NK-92 (cell line): Measurements from ENCODE around the gene TGFBR3L.
"Not testable (repeated sequence)": the region's sequence is repeated elsewhere in the genome, so short reads cannot be mapped to it uniquely, and the experiment has no call there.

Experiments used
- DNase-seq: peaks from one replicate; lab custom pipeline; 2025; ENCODE audit not compliant: unreplicated experiment; lab: John Stamatoyannopoulos, UW

TGFBR3L gene

GRCh38 chr19:7947939-7948338, 33.3 kb downstream of the TGFBR3L start:
- no peak for DNase-seq

DNA sequence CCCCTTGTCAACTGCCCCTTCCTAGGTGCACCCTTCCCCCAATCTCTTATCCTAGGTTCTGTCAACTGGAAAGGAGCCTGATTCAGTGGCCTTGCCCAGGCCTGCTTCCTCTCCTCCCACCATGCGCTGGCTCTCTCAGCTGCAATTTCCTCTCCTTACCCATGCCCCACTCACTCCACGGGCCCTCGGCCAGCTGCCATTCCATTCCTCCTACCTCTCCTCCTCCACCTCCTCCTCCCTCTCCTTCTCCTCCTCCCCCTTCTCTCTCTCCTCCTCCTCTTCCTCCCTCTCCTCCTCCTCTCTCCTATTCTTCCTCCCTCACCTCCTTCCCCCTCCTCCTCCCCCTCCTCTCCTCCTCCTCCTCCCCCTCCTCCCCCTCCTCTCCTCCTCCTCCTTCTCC, 38.4 kb downstream of the TGFBR3L start:
- no peak for DNase-seq

DNA sequence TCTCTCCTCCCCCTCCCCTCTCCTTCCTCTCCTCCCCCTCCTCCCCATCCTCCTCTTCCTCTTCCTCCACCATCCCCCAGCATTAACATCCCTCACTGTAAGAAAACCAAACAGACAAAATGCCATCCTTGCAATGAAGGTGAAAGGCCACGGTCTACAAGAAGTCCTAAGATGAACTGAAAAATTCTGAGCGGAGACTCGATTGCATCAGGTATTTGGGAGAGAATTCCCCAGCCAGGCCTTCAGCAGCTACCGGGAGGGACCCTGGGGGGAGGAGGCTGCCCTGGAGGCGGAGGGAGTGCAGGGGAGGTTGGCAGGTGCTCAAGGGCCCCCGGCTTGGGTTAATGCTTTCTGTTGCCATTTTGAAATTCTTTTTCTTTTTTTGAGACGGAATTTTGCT, 38.9 kb downstream of the TGFBR3L start:
- DNase-seq: no peak

DNA sequence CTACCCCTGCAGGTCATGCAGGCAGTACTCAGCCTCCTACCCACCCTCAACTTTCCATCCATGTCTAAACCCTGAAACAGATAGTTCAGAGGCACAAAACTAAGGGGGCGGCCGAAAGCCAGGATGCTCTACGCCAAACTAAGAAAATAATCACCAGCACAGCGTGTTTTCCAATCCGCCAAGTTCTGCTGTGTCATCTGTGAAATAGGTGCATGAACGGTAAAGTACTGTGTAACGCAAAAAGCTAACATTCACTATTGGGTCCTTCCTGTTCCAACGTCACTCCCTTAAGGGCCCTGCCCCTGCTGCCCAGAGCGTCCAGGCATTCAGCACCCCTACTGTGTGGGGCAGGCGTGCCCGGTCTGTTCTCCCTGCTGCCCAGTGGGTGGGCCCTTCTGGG, 41.1 kb downstream of the TGFBR3L start:
- no peak for DNase-seq

DNA sequence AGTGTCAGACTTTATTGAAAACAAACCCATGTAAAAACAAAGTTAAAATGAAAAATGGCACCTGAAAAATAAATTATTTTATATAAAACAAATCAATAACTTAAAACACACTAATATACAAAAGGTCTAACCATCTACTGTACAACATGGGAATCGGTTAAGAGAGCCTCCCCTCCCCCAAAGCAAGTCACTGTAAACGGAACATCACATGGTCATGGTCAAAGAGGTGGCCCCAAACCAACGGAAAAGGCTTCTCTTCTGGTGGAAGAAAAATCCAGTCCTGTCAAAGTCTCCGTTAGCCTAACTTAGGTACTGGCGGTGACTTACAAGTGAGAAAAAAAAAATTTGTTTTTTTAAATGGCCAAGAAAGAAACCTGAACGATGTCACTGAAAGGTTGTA, 44.6 kb downstream of the TGFBR3L start:
- DNase-seq: no peak

GRCh38 chr19:7961082-7961481, 46.5 kb downstream of the TGFBR3L start:
- DNase-seq: not testable (repeated sequence)

GRCh38 chr19:7961920-7962626, 47.4 kb downstream of the TGFBR3L start:
- DNase-seq: no peak

DNA sequence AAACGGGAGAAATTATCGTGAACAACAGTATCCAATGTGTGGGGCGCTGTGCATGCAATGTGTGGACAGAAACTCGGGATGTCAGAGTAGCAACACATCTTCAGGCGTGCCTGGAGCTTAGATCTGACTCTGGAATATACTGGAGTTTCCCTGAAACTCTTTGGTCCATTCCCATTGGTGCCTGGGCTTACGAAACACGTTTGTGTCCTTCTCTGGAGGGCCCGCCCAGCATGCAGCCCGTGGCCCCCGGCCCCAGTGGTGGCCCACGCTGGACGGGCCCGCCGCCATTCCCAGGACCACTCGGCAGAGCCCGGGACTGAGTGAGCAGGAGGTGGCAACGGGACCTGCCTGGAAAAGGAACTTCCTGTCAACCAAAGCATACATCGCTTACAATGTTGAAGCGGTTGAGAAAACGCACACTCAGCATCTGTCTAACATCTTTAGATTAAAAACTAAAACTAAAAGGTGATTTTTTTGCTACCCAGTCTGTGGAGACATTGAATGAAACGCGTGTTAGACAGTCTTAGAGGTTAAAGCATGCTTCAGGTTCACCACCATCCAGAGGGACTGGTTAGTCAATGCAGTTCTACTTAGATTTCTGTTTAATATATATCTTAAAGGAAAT, 48.1 kb downstream of the TGFBR3L start:
- DNase-seq: no peak

GRCh38 chr19:7963566-7963965, 48.9 kb downstream of the TGFBR3L start:
- DNase-seq: no peak

DNA sequence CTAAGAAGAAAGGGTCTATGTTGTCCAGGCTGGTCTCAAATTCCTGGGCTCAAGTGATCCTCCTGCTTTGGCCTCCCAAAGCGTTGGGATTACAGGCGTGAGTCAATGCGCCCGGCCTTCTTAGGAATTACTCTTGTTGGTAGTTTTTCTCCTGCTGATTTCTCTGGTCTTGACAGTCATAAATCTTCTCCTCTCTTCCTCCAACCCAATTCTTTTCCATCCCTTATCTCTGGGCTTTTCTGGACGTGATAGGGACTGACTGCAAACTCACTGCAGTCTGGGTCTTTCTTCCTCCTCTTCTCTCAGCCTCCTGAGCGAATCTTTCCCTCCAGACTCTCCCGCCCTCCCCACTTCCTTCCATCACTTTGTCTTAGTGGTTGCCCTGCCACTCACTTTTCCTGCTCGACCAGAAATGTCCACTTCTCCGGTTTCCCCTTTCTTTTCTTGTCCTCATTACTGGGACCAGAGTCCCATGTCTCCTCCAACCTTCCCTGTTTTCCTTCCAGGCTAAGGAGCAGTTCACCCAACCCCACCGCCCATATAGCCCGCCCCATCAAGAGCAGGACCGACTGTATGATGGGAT, 50.7 kb downstream of the TGFBR3L start:
- no peak for DNase-seq

DNA sequence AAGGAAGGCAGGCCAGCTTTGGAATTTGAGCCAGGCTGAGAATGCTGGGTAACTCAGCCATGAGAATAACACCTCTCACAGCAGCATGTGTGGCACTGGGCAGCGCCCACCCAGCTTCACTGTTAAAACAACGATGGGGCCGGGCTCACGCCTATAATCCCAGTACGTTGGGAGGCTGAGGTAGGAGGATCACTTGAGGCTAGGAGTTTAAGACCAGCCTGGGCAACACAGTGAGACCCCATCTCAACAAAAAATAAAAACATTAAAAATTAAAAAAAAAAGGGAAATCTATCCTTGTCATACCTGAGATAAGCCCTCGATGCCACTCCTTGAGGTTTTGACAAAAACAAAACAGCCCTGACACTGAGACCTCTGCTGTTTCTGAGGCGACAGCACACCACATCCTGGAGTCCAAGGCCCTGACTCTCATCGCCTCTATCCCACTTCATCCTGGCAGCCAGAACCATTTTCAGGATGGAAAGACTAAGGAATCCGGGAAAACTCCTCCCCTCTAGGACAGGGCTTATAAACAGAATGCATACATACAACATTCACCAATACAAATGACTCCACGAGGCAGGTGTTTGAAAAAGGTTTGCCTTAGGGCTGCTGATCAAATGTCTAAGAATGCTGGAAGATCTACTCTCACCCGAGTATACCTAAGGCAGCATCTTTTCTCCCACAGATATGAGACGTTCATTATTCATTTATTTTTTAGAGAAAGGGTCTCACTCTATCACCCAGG, 51.5 kb downstream of the TGFBR3L start:
- DNase-seq: no peak

DNA sequence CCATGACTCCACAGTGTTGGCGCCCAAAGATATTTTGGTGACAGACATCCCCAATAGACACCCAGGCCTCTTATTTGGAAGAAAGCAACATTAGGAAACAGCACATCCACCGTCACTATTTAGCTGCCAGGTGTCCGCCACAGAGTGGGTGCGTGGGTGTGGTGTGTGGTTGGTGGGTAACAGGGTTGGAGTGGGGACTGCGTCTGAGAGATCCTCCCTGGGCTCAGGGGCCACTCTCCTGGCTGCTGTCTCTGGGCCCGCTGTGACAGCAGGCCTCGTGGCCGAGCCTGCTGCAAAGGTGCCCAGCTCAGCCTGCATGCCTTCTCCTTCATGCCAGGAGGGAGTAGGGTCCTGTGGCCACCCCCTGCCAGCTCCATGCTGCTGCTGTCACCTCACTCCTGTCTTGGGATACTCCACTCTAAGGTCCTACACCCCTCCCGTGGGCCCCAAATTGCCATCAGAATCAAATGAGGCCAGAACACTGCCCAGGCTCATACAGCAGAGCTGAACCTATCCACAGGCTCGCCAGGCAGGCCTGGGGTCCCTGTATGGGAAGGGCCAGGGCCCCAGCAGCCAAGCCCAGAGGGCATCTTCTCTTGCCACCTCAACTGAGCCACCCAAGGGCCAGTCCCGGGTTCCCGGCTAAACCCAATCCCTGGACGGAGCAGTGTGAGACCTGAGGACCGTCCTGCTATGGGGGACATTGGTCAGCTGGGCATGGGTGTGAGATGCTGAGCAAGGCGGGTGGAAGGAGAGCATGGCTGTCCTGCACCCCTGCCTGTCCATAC, 53.6 kb downstream of the TGFBR3L start:
- DNase-seq: no peak
